Mucosa of rectum (tissue), 2 donors: ENCODE data around the gene HSD17B1.
A peak's percentile ranks its signal among the peaks of the same experiment; 100 is the strongest.

Source experiments
- H3K27ac ChIP-seq, 2 donors: one replicate each; pipeline ENCODE4 v1.7.0; 2013; ENCODE audit warnings: inconsistent platforms in 2 of 2, low read depth in 2 of 2, low read length in 2 of 2
- H3K27me3 ChIP-seq, 2 donors: one replicate each; pipeline ENCODE4 v1.7.0; 2013; ENCODE audit warnings: low read length in 2 of 2; ENCODE audit not compliant: control insufficient read depth in 2 of 2, insufficient read depth in 2 of 2
- H3K36me3 ChIP-seq, 2 donors: one replicate each; pipeline ENCODE4 v1.7.0; 2013; ENCODE audit warnings: low read length in 2 of 2; ENCODE audit not compliant: control insufficient read depth in 2 of 2, insufficient read depth in 2 of 2
- H3K4me1 ChIP-seq, 2 donors: one replicate each; pipeline ENCODE4 v1.7.0; 2013; ENCODE audit warnings: low read length in 2 of 2, mild to moderate bottlenecking in 1 of 2; ENCODE audit not compliant: control insufficient read depth in 2 of 2, insufficient read depth in 2 of 2
- H3K4me3 ChIP-seq, 2 donors: one replicate each; pipeline ENCODE4 v1.7.0; 2013; ENCODE audit warnings: low read length in 2 of 2
- H3K9ac ChIP-seq, 2 donors: one replicate each; pipeline ENCODE4 v1.7.0; 2013; ENCODE audit warnings: low read length in 2 of 2, low read depth in 1 of 2, mild to moderate bottlenecking in 1 of 2
- H3K9me3 ChIP-seq, 2 donors: one replicate each; pipeline ENCODE4 v1.7.0; 2013; ENCODE audit warnings: low read length in 2 of 2; ENCODE audit not compliant: control insufficient read depth in 2 of 2
- donor health status: healthy.
- donor health status: Normal muscosa, but diverticular disease.

The HSD17B1 gene

GRCh38 chr17:42577532-42578281 lies 25.0 kb downstream of the HSD17B1 start, which contains the start of gene PSMC3IP:
Gene PSMC3IP (minus strand): TSS chr17:42577729. CDS start chr17:42577686, 43 bp downstream.
- H3K4me1 ChIP-seq, result peaks cover 14 to 19% of the 10 kb centered on the region in 2 donors
- peak within 1 kb of the TSS; percentile 87 to 93 for H3K27ac ChIP-seq
- H3K9me3 ChIP-seq, result no peaks in the 10 kb centered on the region
- H3K36me3 ChIP-seq, result peaks cover 40 to 41% of the 10 kb centered on the region in 2 donors
- no peaks in the 10 kb centered on the region for H3K27me3 ChIP-seq
- H3K4me3 ChIP-seq, result peak within 1 kb of the TSS; percentile 83 to 97
- peak within 1 kb of the TSS; percentile 80 to 94 for H3K9ac ChIP-seq

DNA sequence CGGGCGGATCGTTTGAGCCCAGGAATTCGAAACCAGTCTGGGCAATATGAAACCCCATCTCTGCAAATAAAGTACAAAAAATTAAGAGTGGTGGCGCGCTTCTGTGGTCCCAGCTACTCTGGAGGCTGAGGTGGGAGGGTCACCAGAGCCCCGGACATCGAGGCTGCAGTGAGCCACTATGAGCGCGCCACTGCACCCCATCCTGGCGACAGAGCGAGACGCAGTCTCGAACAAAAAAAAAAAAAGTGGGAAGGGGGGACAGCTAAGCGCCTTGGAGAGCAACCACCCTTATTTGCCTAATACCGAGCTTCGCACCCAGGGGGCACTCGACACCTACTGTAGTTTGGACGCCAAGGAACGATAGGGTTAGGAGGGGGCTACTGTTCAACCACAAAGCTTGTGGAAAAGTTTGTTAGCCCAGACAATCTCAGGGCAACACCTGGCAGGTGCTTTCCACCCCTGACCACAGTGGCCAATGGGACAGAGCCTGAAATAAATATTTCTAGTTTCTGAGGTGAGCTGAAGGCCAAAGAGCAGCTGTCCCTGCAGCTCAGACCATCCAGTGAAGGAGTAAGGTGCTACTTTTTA lies 25.7 kb downstream of the HSD17B1 start:
- H3K9me3 ChIP-seq, result no peaks in the 10 kb centered on the region
- H3K4me1 ChIP-seq, result peaks cover 14 to 19% of the 10 kb centered on the region in 2 donors
- H3K27ac ChIP-seq, result peak overlapping the region; percentile 87 to 93
- peak overlapping the region; percentile 83 to 97 for H3K4me3 ChIP-seq
- no peaks in the 10 kb centered on the region for H3K27me3 ChIP-seq
- peak overlapping the region; percentile 80 to 94 for H3K9ac ChIP-seq
- peaks cover 40 to 41% of the 10 kb centered on the region in 2 donors for H3K36me3 ChIP-seq

- peaks cover 35 to 43% of the 10 kb centered on the region in 2 donors for H3K36me3 ChIP-seq
- peaks cover 14 to 19% of the 10 kb centered on the region in 2 donors for H3K4me1 ChIP-seq
- H3K27me3 ChIP-seq, result no peaks in the 10 kb centered on the region
- no peak overlapping the region for H3K4me3 ChIP-seq
- H3K27ac ChIP-seq, result no peak overlapping the region
- H3K9ac ChIP-seq, result no peak overlapping the region
- no peaks in the 10 kb centered on the region for H3K9me3 ChIP-seq
These were observed 27.2 kb downstream of the HSD17B1 start for GRCh38 chr17:42579794-42580551.

GRCh38 chr17:42581744-42582270 lies 29.1 kb downstream of the HSD17B1 start:
- Histone ChIP-seq H3K36me3 (peaks cover 53 to 57% of the 10 kb centered on the region in 2 donors), H3K9ac (no peak overlapping the region), H3K9me3 (no peaks in the 10 kb centered on the region), H3K4me1 (peaks cover 13 to 16% of the 10 kb centered on the region in 2 donors), H3K27ac (no peak overlapping the region), H3K27me3 (no peaks in the 10 kb centered on the region), H3K4me3 (no peak overlapping the region)

GRCh38 chr17:42584880-42585279 lies 32.2 kb downstream of the HSD17B1 start:
- Histone ChIP-seq H3K4me1 (peaks cover 3 to 5% of the 10 kb centered on the region in 2 donors), H3K9ac (no peak overlapping the region), H3K4me3 (no peak overlapping the region), H3K36me3 (peaks cover 63 to 80% of the 10 kb centered on the region in 2 donors), H3K27ac (no peak overlapping the region), H3K27me3 (no peaks in the 10 kb centered on the region), H3K9me3 (no peaks in the 10 kb centered on the region)

DNA sequence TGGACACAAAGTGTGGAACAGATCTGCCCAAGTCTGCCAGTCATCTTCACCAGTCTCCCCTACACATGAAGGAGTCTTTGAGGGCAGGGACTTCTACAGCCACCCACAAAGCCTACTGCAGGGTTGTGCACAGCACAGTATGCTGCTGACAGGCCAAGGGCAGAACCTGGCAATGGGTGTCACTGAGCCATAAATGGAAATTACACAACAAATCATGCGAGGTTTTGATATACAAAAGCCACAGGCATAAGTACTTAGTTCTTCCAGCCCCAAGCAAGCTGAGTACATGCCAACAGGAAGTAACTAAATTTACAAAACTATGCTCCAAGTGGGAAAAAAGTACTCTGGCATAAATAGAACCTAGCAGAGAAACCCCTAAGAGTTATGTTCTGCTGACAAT lies 32.6 kb downstream of the HSD17B1 start:
- no peak overlapping the region for H3K27ac ChIP-seq
- H3K4me3 ChIP-seq, result no peak overlapping the region
- no peaks in the 10 kb centered on the region for H3K9me3 ChIP-seq
- H3K27me3 ChIP-seq, result no peaks in the 10 kb centered on the region
- H3K4me1 ChIP-seq, result peaks cover 0 to 5% of the 10 kb centered on the region in 2 donors
- H3K36me3 ChIP-seq, result peaks cover 59 to 82% of the 10 kb centered on the region in 2 donors
- H3K9ac ChIP-seq, result no peak overlapping the region

DNA sequence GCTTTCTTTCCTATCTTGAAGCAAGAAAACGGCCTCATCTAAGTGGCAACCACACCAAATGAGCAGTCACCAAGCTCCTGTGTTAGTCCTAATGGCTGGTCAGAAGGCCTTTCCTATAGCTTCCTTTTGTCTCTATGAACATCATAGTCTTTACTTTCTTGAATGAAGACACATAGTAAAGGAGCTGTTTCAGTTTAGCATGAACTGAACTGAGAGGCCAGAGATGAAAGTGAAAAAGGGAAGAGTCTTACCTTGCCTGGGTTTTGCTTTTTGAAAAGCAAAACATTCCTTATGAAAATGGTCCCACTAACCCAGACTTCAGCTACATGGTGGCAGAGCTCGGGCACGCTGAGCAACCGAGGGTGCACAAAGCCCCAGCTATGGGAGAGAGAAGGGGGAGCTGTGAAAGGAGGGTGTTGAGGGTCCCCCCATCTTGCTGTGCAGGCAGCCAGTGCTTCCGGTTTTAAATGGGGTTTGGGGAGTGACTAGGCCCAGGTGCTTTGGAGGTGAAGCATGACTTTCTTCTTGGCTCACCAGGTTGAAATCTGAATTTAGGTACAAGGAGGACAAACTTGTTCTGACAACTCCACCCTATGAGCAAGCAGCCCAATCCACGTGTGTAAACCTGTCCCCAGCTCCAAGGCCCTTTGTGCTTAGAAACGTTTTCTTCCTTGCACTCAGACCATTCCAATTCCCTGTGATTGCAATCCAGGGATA lies 33.9 kb downstream of the HSD17B1 start:
- Histone ChIP-seq H3K27ac (no peak overlapping the region), H3K4me1 (peaks cover 0 to 5% of the 10 kb centered on the region in 2 donors), H3K9me3 (no peaks in the 10 kb centered on the region), H3K4me3 (no peak overlapping the region), H3K27me3 (no peaks in the 10 kb centered on the region), H3K9ac (no peak overlapping the region), H3K36me3 (peaks cover 62 to 87% of the 10 kb centered on the region in 2 donors)

- H3K9ac ChIP-seq, result no peak overlapping the region
- no peak overlapping the region for H3K27ac ChIP-seq
- no peaks in the 10 kb centered on the region for H3K4me1 ChIP-seq
- peaks cover 31 to 59% of the 10 kb centered on the region in 2 donors for H3K36me3 ChIP-seq
- H3K4me3 ChIP-seq, result no peak overlapping the region
- no peaks in the 10 kb centered on the region for H3K9me3 ChIP-seq
- no peaks in the 10 kb centered on the region for H3K27me3 ChIP-seq
These were observed 38.2 kb downstream of the HSD17B1 start for GRCh38 chr17:42590886-42591285.

DNA sequence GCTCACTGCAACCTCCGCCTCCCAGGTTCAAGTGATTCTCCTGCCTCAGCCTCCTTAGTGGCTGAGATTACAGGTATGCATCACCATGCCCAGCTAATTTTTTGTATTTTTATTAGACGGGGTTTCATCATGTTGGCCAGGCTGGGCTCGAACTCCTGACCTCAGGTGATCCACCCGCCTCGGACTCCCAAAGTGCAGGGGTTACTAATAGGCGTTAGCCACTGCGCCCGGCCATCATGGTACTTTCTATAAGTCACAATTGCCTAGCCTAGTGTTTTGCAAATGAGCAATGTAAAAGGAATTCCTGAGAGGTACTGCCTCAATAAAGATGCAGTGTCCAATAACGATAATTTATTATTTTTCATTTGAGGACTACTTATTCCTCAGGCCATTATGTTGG lies 38.7 kb downstream of the HSD17B1 start:
- peaks cover 26 to 54% of the 10 kb centered on the region in 2 donors for H3K36me3 ChIP-seq
- H3K9ac ChIP-seq, result no peak overlapping the region
- H3K4me3 ChIP-seq, result no peak overlapping the region
- H3K9me3 ChIP-seq, result no peaks in the 10 kb centered on the region
- H3K27ac ChIP-seq, result no peak overlapping the region
- no peaks in the 10 kb centered on the region for H3K4me1 ChIP-seq
- H3K27me3 ChIP-seq, result no peaks in the 10 kb centered on the region
